ENCODE results near the gene PAGR1. TPM values are rescaled to one million over a fixed set of nuclear protein-coding genes. Genes with fewer than 3 reads are reported as not detected.

PAGR1 gene
- total and polyA plus RNA-seq, 2 of the 13 experiments (the other 11 are each of a cell fraction or from before 2014, with no cell fraction given) = 9.8 to 66.4 TPM

DNA sequence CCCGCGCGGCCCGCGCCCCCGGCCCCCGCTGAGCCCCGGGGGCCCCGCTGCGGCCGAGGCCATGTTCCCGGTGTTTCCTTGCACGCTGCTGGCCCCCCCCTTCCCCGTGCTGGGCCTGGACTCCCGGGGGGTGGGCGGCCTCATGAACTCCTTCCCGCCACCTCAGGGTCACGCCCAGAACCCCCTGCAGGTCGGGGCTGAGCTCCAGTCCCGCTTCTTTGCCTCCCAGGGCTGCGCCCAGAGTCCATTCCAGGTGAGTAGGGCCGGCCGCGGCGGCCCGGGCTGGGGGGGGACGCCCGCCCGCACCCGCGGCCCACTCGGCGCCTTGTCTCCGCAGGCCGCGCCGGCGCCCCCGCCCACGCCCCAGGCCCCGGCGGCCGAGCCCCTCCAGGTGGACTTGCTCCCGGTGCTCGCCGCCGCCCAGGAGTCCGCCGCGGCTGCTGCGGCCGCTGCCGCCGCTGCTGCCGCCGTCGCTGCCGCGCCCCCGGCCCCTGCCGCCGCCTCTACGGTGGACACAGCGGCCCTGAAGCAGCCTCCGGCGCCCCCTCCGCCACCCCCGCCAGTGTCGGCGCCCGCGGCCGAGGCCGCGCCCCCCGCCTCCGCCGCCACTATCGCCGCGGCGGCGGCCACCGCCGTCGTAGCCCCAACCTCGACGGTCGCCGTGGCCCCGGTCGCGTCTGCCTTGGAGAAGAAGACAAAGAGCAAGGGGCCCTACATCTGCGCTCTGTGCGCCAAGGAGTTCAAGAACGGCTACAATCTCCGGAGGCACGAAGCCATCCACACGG, 9.1 kb upstream of the PAGR1 start:
- in situ Hi-C loops (cut with HindIII; ENCODE audit: extremely low pct_ligation_motif_present, low pct_unique_long_range_greater_than_20kb) (loop anchor here (25.0 kb wide), 1 partner anchor 855 kb away; the partner anchor contains the start of genes FBRS and PRR14), intact Hi-C loops (cut with micrococcal nuclease; ENCODE audit: unreplicated experiment) (no loop called here)
- Histone ChIP-seq H4K20me1 (ENCODE audit: insufficient read depth, low read length) (peaks cover 23% of the 10 kb centered on the region; the same call in 1 of the 2 replicates), H3K4me3 (replicated peaks in 1 of 3; ENCODE audit: insufficient read depth in 1 of 3, low read depth in 2 of 3, low read length in 3 of 3) (peak overlapping the region; percentile 68 to 85 (median 77)), H3K36me3 (replicated peaks in 1 of 2; ENCODE audit: control insufficient read depth in 1 of 2, insufficient read depth in 2 of 2, low read length in 2 of 2) (peaks cover 10 to 46% of the 10 kb centered on the region in 2 experiments), H3K79me2 (ENCODE audit: insufficient read depth, low read length) (peaks cover 22% of the 10 kb centered on the region), H3K27ac (ENCODE audit: extremely low read length, insufficient read depth, low read length) (peak overlapping the region; percentile 90), H3K4me2 (ENCODE audit: low read depth, low read length) (peak overlapping the region; percentile 88), H3K9me3 (ENCODE audit: low read length) (no peaks in the 10 kb centered on the region), H3K27me3 (ENCODE audit: control insufficient read depth in 1 of 2, insufficient read depth in 2 of 2, low read length in 2 of 2) (no peaks in the 10 kb centered on the region), H3K4me1 (ENCODE audit: insufficient read depth, low read length) (peaks cover 60% of the 10 kb centered on the region), H3K9ac (ENCODE audit: insufficient read depth, low read depth, low read length) (peak overlapping the region; percentile 85), H2AFZ (ENCODE audit: low read length) (no peak overlapping the region)
- ChIA-PET POLR2A (interaction anchor here (0.6 to 3.7 kb wide), 27 partner anchors 10 to 259 kb away, joined by 3 to 80 read pairs (median 4); partner anchors contain the start of genes ALDOA, ASPHD1, CDIPT and KIF22), CTCF (ENCODE audit: low intra/inter-chr PET ratio, low total read pairs) (interaction anchor here (1.8 kb wide), 1 partner anchor 42 kb away, joined by 5 read pairs; no protein-coding TSS in a partner anchor)
- DNase-seq (ENCODE audit: low spot score) (peak; percentile 76), ATAC-seq (no peak), FAIRE-seq (no peak)
- WGBS (ENCODE audit: low lambda C conversion rate) = under 1% methylated on average over 44 of the region's 99 CpGs
- no TSS peak for BruUV-seq (replicated peaks)
- no peak for TF ChIP-seq ZNF704 (CRISPR knock-in tag; IDR thresholded peaks at IDR 0.05; ENCODE audit: borderline replicate concordance)
- TF ChIP-seq, protein P1, sequence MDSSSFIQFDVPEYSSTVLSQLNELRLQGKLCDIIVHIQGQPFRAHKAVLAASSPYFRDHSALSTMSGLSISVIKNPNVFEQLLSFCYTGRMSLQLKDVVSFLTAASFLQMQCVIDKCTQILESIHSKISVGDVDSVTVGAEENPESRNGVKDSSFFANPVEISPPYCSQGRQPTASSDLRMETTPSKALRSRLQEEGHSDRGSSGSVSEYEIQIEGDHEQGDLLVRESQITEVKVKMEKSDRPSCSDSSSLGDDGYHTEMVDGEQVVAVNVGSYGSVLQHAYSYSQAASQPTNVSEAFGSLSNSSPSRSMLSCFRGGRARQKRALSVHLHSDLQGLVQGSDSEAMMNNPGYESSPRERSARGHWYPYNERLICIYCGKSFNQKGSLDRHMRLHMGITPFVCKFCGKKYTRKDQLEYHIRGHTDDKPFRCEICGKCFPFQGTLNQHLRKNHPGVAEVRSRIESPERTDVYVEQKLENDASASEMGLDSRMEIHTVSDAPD (CRISPR knock-in tag; IDR thresholded peaks at IDR 0.05) = no peak
- TF ChIP-seq ZNF678 (CRISPR knock-in tag; IDR thresholded peaks at IDR 0.05) = no peak
- TF ChIP-seq ZNF224 (CRISPR knock-in tag; IDR thresholded peaks at IDR 0.05) = no peak
- TF ChIP-seq AKAP8 (CRISPR knock-in tag; IDR thresholded peaks at IDR 0.05) = no peak; the same call in 1 of the 2 replicates
- TF ChIP-seq SOX6 (IDR thresholded peaks at IDR 0.05) = no peak
- no peak for TF ChIP-seq SOX6 (CRISPR knock-in tag; IDR thresholded peaks at IDR 0.05)
- TF ChIP-seq JARID2 (CRISPR knock-in tag; IDR thresholded peaks at IDR 0.05; ENCODE audit: insufficient replicate concordance) = no peak
- no peak for TF ChIP-seq MEIS2 (CRISPR knock-in tag; IDR thresholded peaks at IDR 0.05)
- no peak for TF ChIP-seq LCORL (IDR thresholded peaks at IDR 0.05)
- no peak for TF ChIP-seq LCORL (CRISPR knock-in tag; IDR thresholded peaks at IDR 0.05)
- TF ChIP-seq, protein P2, sequence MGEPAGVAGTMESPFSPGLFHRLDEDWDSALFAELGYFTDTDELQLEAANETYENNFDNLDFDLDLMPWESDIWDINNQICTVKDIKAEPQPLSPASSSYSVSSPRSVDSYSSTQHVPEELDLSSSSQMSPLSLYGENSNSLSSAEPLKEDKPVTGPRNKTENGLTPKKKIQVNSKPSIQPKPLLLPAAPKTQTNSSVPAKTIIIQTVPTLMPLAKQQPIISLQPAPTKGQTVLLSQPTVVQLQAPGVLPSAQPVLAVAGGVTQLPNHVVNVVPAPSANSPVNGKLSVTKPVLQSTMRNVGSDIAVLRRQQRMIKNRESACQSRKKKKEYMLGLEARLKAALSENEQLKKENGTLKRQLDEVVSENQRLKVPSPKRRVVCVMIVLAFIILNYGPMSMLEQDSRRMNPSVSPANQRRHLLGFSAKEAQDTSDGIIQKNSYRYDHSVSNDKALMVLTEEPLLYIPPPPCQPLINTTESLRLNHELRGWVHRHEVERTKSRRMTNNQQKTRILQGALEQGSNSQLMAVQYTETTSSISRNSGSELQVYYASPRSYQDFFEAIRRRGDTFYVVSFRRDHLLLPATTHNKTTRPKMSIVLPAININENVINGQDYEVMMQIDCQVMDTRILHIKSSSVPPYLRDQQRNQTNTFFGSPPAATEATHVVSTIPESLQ (CRISPR knock-in tag; conservative IDR thresholded peaks at IDR 0.05) = no peak
- TF ChIP-seq CREM (IDR thresholded peaks at IDR 0.05) = no peak
- no peak for TF ChIP-seq CREM (CRISPR knock-in tag; IDR thresholded peaks at IDR 0.05)
- TF ChIP-seq SCMH1 (CRISPR knock-in tag; IDR thresholded peaks at IDR 0.05; ENCODE audit: borderline replicate concordance) = no peak
- TF ChIP-seq PLSCR1 (CRISPR knock-in tag; IDR thresholded peaks at IDR 0.05; ENCODE audit: borderline replicate concordance) = no peak
- TF ChIP-seq TEAD2 (CRISPR knock-in tag; IDR thresholded peaks at IDR 0.05) = no peak
- TF ChIP-seq, protein P3, sequence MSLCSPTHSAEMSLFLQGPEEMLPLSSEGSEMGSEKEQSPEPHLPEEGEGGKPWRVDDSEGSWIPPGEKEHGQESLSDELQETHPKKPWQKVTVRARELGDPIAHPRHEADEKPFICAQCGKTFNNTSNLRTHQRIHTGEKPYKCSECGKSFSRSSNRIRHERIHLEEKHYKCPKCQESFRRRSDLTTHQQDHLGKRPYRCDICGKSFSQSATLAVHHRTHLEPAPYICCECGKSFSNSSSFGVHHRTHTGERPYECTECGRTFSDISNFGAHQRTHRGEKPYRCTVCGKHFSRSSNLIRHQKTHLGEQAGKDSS (CRISPR knock-in tag; IDR thresholded peaks at IDR 0.05; ENCODE audit: borderline replicate concordance, low read depth) = no peak

Measured in HepG2 (cell line).